Measurements from ENCODE around the gene ATXN1.
A peak's percentile ranks its signal among the peaks of the same experiment; 100 is the strongest.

The ATXN1 gene

DNA sequence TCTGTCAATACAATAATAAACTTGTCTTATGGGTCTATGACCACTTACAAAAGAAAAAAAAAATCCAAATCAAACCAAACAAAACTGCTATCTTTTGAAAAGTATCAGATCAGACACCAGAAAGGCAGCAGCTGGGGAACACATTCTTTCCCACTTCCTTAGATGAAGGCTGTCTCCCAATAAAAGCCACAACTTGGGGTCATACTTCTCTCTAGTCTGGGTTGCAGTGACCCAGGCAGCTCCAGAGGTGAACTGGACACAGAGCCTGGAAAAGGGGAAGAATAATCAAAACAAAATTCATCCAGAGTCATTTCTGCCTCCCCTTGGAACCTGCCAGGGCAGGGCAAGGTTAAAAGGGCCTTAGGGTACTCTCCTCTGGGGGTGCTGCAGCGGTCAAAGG is 19.1 kb downstream of the ATXN1 start:
- no peak for DNase-seq

DNA sequence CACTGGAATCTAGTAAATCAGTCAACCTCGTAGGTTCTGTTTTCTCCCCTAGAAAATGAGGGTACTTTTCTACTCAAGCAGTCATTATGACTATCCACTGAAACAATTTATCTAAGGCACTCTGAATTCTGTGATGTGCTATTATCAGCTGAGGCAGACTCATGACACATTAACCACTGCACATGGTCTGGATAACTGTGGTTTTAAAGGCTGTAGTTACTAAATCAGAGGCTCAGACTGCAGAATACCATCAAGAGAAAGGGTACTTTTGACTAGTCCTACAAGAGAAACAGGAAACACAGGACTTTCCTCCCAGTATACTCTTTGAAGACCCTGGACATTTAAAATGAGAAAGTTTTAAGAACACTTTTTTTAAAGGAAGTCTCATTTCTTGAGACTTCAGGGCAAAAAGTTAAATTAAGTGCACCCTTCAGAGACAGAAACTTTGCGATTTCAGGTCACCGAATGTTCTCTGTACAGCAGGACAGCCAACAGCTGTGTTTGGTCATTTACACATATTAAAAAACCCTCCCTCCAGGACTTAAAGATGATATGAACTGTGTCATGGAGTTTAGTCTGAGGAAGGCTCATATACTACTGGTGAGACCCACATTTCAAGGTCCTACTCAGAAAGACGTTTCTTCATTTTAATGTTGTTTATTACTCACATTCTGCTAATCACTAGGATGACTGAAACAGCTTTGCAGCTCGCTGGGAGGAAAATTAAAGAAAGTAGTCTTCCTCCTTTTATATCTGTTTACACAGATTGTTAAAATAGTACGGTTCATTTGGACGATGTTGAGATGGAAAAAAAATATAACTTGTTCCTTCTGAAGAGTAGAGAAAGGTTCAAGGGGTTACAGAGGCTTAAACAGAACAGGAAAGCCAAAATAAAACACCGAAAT is 19.9 kb downstream of the ATXN1 start:
- DNase-seq: no peak

DNA sequence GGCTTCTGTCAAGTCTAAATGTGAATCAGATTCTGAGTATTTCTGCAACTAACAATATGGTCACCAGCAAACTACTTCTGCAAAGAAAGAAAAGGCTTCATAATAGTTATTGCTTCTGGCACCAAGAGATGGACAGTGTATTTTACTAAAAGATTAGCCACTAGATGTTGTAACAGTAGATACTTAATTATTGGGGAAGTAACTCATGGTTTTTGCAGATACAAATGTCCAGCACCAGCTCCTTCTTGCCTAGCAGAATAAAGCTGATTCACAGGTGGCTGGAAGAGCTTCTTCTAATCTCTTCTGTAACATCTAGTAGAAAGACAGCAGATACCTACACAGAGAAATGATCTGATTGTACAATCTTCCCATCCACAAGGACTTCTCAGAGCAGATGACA is 21.2 kb downstream of the ATXN1 start:
- DNase-seq: no peak

DNA sequence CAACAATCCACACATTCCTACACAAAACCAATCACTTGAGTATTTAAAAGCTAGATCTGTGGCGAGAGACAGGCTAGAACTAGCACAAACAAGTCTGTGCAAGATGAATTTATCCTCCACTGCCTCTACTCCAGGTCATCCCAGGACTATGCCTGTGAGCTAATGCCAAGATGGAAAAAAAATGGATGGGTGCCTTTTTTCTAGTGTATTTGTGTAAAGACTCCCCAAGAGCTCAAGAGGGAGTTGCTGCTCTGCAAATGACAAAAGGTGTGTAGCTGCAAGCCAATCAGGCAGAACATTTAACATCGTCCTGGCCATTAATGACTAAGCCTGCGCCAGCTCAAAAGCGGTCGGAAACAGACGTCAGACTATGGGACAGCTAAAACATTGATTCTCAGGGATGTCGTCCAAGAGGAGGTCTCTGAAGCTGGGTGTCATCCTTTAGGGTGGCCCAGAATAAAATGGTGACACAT is 21.9 kb downstream of the ATXN1 start:
- DNase-seq: no peak

DNA sequence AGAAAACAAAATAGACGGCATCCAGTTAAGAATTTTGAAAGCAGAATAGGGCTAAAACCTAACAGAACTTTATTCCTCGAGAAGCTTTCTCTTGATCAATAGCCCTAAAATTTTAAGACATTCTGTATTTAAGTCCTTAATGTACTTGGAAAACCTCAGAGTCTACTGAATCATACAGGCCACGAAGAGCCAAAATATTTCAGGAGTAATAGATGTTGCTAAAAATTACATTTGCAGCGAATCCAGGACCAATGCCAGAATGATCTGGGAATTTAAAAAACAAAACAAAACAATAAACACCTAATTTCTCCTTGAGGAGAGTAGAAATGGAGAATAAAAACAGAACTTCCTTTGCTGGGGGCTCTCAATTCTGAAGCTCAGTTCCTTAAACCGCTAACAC is 23.3 kb downstream of the ATXN1 start:
- no peak for DNase-seq

DNA sequence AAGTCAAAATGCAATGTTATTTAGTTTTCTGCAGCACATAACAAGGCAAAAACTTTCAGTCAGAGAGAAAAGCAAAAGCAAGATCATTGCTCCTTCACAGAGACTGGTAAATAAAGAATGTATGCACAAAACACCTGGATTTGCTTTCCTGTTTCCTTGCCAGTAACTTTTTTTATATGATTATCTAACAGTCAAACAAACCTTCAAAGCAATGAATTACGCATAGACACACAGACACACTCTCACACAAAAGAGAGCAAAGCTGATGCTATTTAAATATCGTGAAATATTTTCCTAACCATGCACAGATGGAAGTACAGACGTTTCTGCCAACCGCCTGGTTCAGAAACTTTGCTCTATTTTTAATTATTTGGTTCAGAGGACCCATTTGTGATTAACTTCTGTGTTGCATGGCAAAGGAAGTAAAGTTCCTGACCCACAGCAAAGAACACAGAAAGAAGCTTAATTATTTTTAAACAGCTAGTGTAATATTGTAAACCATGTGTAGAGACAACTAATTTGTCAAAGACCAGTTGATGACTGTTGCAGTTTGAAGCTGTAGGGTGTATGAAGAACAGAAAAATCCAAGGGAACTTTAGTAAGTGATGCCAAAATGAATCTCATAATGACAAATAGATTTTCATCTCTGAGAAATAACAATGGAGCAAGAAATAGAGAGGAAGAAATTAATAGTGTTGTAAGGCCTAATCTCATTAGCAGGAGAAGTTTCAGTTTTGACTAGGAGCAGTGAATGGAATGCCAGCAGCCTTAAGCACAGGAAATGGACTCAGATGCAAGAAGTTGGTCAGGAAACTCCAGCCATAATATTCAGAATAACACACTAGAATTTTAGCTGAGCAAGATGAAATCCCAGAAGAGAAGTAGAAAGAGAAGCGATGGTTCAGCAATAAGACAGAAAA is 24.1 kb downstream of the ATXN1 start:
- no peak for DNase-seq

DNA sequence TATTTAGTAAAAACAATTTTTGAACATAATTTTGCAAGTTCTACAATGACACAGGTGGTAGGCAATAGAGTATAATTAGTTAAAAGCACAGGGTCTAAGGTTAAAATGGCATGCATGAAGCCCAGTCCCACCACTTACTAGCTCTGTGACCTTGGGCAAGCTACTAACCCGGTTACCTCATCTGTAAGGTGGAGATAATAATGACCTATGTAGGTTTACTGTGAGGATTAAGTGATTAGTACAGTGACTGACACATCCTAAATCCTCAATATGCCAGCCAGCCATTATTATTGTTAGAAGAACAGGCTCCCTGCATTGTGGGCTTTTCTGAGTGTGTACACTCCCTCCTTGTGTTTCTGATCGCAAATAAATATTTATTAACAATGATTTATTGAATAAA is 26.2 kb downstream of the ATXN1 start:
- no peak for DNase-seq

DNA sequence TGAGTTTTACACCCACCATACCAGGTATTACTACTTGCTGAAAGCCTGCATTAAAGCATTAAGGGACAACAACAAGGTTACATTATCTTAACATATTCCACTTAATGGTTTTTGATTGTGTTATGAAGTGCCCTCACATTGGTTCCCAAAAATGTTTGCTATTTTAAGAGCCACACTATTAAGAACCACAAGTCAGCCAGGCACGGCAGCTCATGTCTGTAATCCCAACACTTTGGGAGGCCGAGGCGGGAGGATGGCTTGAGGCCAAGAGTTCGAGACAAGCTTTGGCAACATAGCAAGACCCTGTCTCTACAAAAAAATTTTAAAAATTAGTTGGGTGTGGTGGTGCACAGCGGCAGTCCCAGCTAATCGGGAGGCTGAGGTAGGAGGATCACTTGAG is 28.2 kb downstream of the ATXN1 start:
- DNase-seq: no peak

DNA sequence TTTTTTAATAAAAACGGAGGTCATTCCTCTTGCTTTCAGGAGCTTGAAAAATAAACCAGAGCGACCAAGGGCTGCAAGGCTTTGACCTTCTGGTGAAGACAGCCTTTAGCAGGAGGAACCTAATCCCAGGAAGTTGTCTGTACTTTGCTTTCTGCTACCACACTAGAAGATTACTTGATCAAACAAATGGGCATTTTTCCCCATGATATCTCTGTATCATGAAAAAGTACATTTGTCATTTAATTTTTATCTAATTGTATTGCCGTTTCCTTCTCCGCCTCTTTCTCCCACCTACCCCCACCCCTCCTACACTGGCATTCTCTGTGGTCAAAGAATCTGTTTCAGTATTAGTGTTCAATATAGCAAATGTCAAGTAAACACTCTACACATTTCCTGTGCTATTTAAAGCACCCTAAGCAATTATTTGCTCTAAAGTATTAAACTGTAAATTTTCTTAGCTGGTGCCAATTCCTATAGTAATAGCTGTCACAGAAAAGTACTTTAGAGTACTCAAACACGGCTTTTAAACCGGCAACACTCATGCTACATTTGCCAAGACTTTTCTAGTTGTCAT is 29.7 kb downstream of the ATXN1 start:
- DNase-seq: peak; percentile 48

DNA sequence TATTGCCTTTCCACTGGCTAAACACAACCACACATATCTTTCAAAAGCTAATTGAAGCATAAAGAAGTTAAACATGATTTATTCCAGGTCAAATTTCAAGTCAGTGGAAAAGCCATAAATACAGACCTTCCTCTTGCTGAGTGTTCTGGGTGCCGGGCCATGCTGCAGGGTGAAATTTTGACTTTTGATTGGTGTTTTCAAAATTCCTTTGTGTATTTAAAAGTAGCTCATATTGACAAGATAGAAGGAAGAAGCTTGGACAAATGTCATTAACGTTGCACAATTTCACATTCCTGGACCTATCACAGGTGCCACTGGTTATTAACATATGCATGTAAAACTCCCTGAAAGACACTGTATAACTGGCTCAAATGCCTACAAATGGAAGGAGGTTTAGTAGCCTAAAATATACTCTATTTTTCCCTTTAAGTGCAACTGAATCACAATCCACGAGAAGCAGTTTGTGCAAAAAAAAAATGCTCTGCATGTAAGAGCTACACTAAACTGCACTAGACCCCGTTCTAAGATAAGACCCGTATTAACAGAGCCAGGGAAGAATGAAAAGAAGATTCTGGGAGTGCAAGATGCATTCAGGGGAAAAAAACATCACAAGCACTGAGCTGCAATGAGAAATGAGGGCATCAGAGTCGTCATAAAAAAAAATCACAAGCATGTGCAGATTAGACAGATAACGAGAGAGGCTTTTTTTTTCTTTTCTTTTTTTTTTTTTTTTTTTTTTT is 30.4 kb downstream of the ATXN1 start:
- no peak for DNase-seq

DNA sequence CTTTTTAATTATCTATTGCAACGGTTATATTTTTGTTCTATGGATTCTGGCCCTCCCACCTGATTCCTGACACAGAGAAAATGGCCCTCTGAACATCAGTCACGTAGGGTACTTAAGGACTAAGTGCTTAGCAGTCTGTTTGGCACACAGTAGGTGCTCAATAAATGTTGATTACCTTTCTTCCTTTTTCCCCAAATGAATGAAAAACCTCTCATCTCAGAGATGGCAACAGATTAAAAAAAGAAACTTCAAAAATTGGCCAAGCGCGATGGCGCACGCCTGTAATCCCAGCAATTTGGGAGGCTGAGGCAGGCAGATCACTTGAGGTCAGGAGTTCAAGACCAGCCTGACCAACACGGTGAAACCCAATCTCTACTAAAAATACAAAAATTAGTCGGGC is 31.5 kb downstream of the ATXN1 start:
- no peak for DNase-seq

DNA sequence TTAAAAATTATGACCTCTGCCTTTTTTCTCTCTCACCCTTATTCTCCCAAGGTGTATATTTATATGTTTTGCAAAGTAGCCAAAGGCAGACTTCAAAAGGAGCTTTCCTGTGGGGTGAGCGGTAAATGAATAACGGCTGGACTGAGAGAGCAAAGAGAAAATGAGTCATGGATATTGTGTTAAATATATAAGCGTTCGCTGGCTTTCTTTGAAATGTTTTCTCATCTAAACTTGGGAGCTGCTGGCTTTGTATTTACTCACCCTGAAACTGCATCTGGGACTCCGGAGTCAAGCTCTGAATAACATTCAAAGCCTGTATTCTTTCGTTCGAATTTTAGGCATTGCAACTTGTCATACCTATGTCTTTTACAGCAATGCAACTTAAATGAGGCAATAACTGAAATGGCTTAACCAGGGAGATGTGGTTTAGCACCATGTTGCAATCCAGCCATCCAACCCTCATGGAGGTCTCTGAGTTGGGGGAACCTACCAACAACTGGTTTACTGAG is 32.0 kb downstream of the ATXN1 start:
- DNase-seq: no peak

DNA sequence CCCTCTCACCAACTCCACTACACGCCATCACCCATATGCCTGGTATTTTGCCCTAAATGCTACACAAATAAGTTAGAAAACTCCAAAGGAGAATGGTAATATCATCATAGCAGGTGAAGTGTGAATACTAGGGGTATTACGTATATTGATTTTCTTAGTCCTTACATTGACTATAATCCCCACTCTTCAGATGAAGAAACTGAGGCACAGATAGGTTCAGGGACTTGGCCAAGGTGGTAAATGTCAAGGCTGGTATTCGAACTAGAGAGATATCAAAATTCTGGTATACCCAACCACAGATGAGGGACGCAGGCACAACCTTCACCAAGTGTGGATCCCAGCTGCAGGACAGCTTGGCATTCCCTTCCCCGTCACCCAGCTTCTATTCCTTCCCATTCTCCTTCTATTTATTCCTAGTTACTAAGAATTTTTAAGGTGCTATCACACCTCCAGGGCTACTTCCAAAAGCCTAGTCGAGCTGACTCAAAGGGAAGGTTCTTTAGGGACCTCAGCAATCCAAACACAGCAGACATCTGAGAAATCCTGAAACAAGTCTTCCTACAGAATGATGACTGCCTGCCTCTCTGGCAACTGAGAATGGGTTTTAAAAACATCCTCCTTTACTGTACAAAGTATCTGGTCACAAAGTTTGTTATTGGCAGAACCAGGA is 32.6 kb downstream of the ATXN1 start:
- DNase-seq: no peak

DNA sequence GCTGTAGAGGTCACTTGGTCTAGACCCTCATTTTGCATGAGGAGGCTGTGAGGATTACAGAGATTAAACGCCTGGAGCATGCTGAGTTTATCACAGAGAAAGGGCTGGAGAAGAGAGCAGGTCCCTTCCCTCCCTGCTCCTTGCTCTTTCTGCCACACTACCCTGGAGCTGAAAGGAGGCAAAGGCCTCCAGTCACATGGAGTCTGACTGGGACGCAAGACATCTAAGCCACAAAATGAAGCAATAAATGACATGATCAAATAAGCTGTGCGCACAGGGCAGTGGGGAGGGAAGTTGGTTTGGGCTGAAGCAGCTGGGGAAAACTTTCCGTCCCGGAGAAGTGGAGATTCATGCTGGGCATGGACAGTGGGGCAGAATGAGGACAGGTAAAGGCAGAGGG is 33.3 kb downstream of the ATXN1 start:
- no peak for DNase-seq

DNA sequence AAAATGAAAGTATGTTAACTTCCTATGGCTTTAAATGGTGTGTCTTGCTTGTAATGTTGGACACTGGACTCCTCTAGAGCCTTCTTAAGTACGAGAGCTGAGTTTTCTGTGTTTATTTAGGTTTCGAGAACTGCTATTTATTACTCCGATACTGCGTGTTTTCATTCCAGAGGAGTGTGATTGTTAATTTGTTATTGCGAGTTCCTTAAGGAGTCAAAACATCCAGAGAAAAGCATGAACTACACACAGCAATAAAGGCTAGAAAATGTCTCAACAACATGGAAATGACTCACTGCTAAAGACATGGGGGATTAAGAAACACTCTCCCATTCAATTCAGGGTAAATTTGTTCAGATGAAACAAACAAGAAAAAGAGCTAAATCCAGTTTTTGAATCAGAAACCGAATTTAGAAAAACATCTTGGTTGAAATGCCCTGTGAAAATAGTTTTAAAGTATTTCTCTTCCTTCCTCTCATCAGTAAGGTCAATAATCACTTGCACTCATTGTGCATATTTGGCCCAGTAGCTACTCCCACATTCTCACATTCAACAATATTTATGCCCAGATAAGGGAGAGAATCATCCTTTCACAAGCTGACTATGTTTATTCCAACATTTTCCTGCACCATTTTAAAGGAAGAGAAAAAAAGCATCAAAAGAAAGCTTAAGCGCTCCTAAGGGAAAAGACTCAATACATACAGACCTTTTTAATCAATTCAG is 36.0 kb downstream of the ATXN1 start:
- DNase-seq: no peak

DNA sequence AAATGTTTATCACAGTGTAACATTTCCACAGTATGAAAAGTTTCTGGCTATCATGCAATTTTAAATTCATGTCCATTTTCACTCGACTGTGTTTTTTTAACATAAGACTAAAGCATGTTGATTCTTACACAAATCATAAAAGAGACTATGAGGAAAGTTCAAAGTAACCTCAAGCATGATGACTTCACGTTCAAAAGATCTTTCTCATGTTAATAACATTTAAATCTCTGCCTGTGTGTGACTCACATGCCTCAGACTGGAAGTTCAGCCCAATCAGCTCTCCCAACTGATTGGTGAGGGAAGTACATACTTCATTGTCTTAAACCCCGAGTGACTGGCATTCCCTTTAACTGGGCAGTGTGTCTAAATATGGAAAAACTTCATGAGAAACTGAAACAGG is 37.4 kb downstream of the ATXN1 start:
- DNase-seq: no peak

DNA sequence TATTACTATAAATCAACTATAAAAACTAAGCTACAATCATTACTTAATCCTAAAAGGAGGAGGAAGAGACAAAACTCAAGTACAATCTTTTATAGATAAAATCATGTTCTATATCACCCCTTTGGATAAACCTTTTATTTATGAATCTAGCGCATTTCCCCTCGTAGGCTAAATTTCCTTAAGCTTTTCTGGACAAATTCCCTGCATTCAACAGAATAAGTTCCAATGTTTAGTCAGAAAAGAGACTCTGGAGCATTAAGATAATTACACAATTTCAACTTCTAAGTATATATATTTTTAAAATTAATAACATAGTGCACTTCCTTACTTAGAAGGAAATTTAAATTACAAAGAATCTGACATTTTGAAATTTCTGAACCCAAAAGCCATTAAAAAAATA is 37.9 kb downstream of the ATXN1 start:
- DNase-seq: no peak

DNA sequence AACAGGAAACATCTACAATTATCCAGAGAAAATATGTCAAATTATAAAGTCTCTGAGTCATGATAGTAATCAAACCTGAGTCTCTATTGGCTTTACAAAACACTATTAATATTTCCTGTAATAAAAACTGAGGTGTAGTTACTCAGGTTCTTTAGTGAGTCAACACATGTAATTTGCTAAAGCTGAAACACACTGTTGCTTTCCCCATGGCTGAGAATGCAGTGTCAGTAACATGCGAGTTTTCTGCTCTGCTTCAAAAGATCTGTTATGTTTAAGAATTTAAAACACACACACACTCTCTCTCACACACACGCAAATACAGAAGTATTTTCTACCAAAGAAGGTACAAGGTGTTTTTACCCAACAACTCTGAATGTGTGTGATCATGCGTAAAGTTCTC is 38.6 kb downstream of the ATXN1 start:
- no peak for DNase-seq

DNA sequence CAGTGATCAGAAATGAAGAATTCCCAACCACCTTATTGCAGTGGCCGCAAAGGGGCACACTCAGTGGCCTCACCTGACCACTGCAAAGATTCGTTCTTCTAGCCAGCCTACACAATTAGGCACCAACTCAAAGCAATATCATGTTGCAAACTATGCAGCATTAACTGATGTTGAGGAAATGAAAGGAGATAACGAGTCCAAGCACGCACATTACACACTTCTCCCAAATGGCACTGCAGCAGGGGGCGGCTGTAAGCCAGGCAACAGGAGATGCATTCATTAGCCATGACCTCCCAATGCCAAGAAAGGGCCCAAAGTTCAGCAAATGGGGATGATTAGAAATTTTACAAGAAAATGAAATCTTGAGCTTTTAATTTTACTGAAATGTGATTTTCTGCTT is 39.3 kb downstream of the ATXN1 start:
- DNase-seq: no peak

DNA sequence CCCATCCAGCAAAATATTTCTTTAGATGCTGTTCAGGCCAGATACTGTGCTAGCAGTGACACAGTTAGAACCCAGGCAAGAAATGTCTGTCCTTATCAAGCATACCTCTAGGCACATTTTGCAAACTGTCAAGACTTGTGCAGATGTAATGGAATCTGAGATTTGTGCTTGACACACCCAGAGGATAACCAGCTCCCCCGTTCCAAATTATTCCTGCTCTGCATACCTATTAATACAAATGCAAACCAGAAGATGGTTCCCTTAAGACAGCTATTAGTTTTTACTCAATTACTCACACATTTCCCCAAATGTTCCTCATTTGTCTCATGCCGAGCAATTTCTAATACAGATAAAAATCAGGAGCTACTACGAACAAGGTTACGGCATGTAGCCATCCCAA is 40.4 kb downstream of the ATXN1 start:
- DNase-seq: no peak

DNA sequence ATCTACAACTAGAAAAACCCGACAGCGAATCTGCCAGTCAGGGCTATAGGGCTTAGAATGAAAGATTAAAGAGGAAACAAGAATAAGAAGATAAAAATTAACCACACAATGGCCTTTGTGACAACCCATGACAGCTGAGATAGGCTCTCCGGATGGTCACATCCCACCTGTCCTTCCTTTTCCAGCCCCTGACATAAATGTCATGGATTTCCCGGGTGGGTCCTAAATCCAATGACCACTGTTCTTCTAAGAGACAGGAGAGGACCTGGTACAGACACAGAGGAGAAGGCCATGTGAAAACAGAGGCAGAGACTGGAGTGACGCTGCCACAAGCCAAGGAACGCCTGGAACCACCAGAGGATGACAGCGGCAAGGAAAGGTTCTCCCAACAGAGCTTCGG is 41.8 kb downstream of the ATXN1 start:
- no peak for DNase-seq
